B cell (primary cell): ENCODE measurements around the gene SEC24D. TPM values are rescaled to one million over a fixed set of nuclear protein-coding genes. Genes with fewer than 3 reads are reported as not detected.

ENCODE experiments used
- ATAC-seq: fragments of 200-7000 bp; cut with Tn5 transposase; one replicate; pipeline ENCODE4 v1.10.0; 2021; ENCODE audit warnings: low read depth, mild to moderate bottlenecking, moderate number of reproducible peaks, moderate library complexity
- CTCF ChIA-PET: fragments of 350-600 bp; sonication (Branson Sonifier 250); formaldehyde crosslinking; loops from one replicate; lab custom pipeline; 2021; ENCODE audit warnings: antibody characterized with exemption, inconsistent platforms; lab: Charles Lee
- POLR2A ChIA-PET: fragments of 350-600 bp; sonication (Branson Sonifier 250); formaldehyde crosslinking; loops from one replicate; lab custom pipeline; 2021; ENCODE audit warnings: antibody characterized with exemption; lab: Charles Lee
- DNase-seq: peaks from one replicate; pipeline ENCODE4 v3.0.0; 2013
- H2AFZ ChIP-seq: 2 replicates; pipeline ENCODE4 v1.6.1; 2012; ENCODE audit warnings: mild to moderate bottlenecking, low read depth, low read length; ENCODE audit not compliant: insufficient read depth, poor library complexity, severe bottlenecking
- H3K27ac ChIP-seq, 2 donors: 1 replicate in 1 of 2; 2 replicates in 1 of 2; pipeline ENCODE4 v1.5.1; 2012 to 2013; ENCODE audit warnings: low read length in 2 of 2, mild to moderate bottlenecking in 2 of 2, moderate library complexity in 1 of 2
- H3K27me3 ChIP-seq, 4 experiments: fragments of 200-600 bp in 1 of 4; sonication (generic) in 1 of 4; replicated peaks in 1 of 4; 1 replicate in 2 of 4; 2 replicates in 2 of 4; pipeline versions ENCODE4 v1.6.1 to v1.7.0; 2013 to 2016; ENCODE audit warnings: low read length in 3 of 4, mild to moderate bottlenecking in 2 of 4, mixed read lengths in 1 of 4, moderate library complexity in 1 of 4; ENCODE audit not compliant: insufficient read depth in 4 of 4, control insufficient read depth in 3 of 4; ENCODE audit errors: control extremely low read depth in 1 of 4
- H3K36me3 ChIP-seq, 2 experiments: replicated peaks in 1 of 2; 1 replicate in 1 of 2; 2 replicates in 1 of 2; pipeline versions ENCODE4 v1.6.1 to v1.7.1; 2013; ENCODE audit warnings: low read length in 1 of 2; ENCODE audit not compliant: insufficient read depth in 2 of 2, control insufficient read depth in 1 of 2; ENCODE audit errors: control extremely low read depth in 1 of 2, extremely low read depth in 1 of 2
- H3K4me1 ChIP-seq, 2 donors: fragments of 200-600 bp in 1 of 2; sonication (generic) in 1 of 2; 1 replicate in 1 of 2; 2 replicates in 1 of 2; pipeline versions ENCODE4 v1.5.1 to v1.6.1; 2013 to 2017; ENCODE audit warnings: low read length in 2 of 2; ENCODE audit not compliant: control insufficient read depth in 2 of 2, insufficient read depth in 2 of 2
- H3K4me2 ChIP-seq: replicated peaks from 2 replicates; pipeline ENCODE3; 2012; ENCODE audit warnings: mild to moderate bottlenecking, low read depth, low read length; ENCODE audit not compliant: poor library complexity, severe bottlenecking
- H3K4me3 ChIP-seq, 5 experiments: fragments of 200-600 bp in 1 of 5; sonication (generic) in 1 of 5; 1 replicate in 3 of 5; 2 replicates in 2 of 5; pipeline versions ENCODE4 v1.5.1 to v1.7.0; 2011 to 2016; ENCODE audit warnings: low read length in 4 of 5, mild to moderate bottlenecking in 4 of 5, low read depth in 2 of 5, control low read depth in 1 of 5, moderate library complexity in 1 of 5; ENCODE audit not compliant: insufficient read depth in 1 of 5; ENCODE audit errors: control extremely low read depth in 1 of 5, extremely low read depth in 1 of 5
- H3K79me2 ChIP-seq: fragments of 200-600 bp; sonication (generic); one replicate; pipeline ENCODE4 v1.6.0; 2016; ENCODE audit warnings: low read length; ENCODE audit not compliant: control insufficient read depth, insufficient read depth
- H3K9ac ChIP-seq: fragments of 200-600 bp; sonication (generic); 2 replicates; pipeline ENCODE4 v1.6.1; 2017; ENCODE audit warnings: mild to moderate bottlenecking, low read length, moderate library complexity
- H3K9me3 ChIP-seq, 3 donors: one replicate each; pipeline versions ENCODE4 v1.6.1 to v1.7.1; 2013; ENCODE audit warnings: low read length in 2 of 3; ENCODE audit not compliant: control insufficient read depth in 2 of 3, insufficient read depth in 1 of 3; ENCODE audit errors: control extremely low read depth in 1 of 3
- H4K20me1 ChIP-seq: 2 replicates; pipeline ENCODE4 v1.6.0; 2012; ENCODE audit warnings: mild to moderate bottlenecking, low read length; ENCODE audit not compliant: insufficient read depth, control insufficient read depth, poor library complexity, severe bottlenecking
- H3K27ac Mint-ChIP-seq: one replicate; pipeline ENCODE4 v1.8.0; 2021; ENCODE audit warnings: mixed read lengths
- H3K27me3 Mint-ChIP-seq: one replicate; pipeline ENCODE4 v1.8.0; 2021; ENCODE audit warnings: mixed read lengths
- H3K4me1 Mint-ChIP-seq: one replicate; pipeline ENCODE4 v1.8.0; 2021; ENCODE audit warnings: mixed read lengths
- H3K4me3 Mint-ChIP-seq: one replicate; pipeline ENCODE4 v1.8.0; 2021; ENCODE audit warnings: mixed read lengths
- H3K9me3 Mint-ChIP-seq: one replicate; pipeline ENCODE4 v1.8.0; 2022; ENCODE audit warnings: mixed read lengths; ENCODE audit not compliant: insufficient read depth
- CTCF ChIP-seq: fragments of 200-600 bp; IDR thresholded peaks from one replicate; pipeline ENCODE4 v1.8.0; 2022; ENCODE audit warnings: antibody characterized with exemption, mild to moderate bottlenecking
- EZH2 ChIP-seq: IDR thresholded peaks from 2 replicates; pipeline ENCODE4 v1.6.1; 2012; ENCODE audit warnings: borderline replicate concordance, low read depth, mild to moderate bottlenecking, moderate library complexity, low read length; ENCODE audit not compliant: insufficient read depth, poor library complexity, severe bottlenecking
- WGBS: methylation state at CpG from one replicate; pipeline ENCODE4 v1.1.5; 2013; ENCODE audit warnings: missing lambda C conversion rate; ENCODE audit not compliant: insufficient coverage; 5-methylcytosine and 5-hydroxymethylcytosine counted together
- intact Hi-C: fragments of 100-400 bp; cut with micrococcal nuclease; formaldehyde crosslinking; loops from one replicate; pipeline ENCODE4 v1.10.0; 2022
- polyA plus RNA-seq: library from polyadenylated mRNA; depleted of rRNA; stranded (reverse); fragments of >200 nt; gene quantifications from 2 replicates; pipeline ENCODE4 v1.2.3, GENCODE V29; 2012
- total RNA-seq, 2 donors: library from RNA; stranded (reverse); fragments of 120-200 nt in 1 of 2; gene quantifications; 1 replicate in 1 of 2; 2 replicates in 1 of 2; pipeline versions ENCODE4 v1.2.3 to v1.2.4, GENCODE V29; 2013 to 2022

Gene SEC24D
- total and polyA plus RNA-seq, 2 donors (not counting 1 experiment from before 2014, with no cell fraction given): 7.1 to 15.8 TPM

DNA sequence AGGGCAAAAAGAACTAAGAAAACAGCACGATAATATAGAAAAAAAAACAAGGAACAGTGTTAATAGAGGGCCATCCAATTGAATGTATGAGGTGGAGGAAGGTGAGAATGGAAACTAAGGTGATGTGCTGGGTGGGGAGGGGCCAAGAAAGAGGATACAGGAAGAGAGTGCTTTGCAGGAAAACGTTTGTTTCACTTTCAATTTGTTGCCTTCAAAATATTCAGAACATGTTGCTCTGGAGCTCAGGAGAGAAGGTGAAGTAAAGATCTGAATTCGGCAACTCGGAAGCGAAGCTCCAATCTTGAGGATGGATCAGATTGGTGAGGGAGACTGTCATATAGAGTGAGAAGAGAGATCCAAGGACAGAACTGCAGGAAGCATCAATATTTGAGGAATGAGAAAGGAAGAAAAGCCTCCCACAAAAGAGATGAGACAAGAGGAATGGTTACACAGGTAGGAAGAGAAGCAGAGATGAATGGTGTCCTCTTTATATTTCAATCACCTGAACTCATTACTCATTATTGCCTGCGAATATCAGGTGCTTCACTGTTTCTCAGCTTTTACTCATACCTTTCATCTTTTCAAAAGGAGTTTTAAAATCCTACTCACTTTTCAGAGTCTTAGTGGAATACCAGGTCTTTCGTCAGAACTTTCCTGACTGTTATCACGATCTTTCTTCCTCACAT is 14.7 kb upstream of the SEC24D start:
- 22% methylated on average over 6 of the region's 8 CpGs for WGBS
- Histone ChIP-seq H3K79me2 (no peaks in the 10 kb centered on the region), H4K20me1 (no peaks in the 10 kb centered on the region), H3K27ac (peak overlapping the region; percentile 47 to 54), H3K27me3 (peaks cover 0 to 2% (median 0%) of the 10 kb centered on the region in 4 experiments), H3K9me3 (peaks cover 0 to 1% (median 0%) of the 10 kb centered on the region in 3 donors), H3K36me3 (no peaks in the 10 kb centered on the region), H3K9ac (peak overlapping the region; percentile 68), H3K4me1 (peaks cover 13 to 14% of the 10 kb centered on the region in 2 donors), H2AFZ (peak overlapping the region; percentile 90), H3K4me3 (peak overlapping the region; percentile 39 to 90 (median 61)), H3K4me2 (peak overlapping the region; percentile 78)
- H3K4me1 Mint-ChIP-seq: peaks cover 20% of the 10 kb centered on the region
- H3K27me3 Mint-ChIP-seq: peaks cover 3% of the 10 kb centered on the region
- H3K27ac Mint-ChIP-seq: peak overlapping the region; percentile 87
- ChIA-PET CTCF (interaction anchor here (1.3 to 2.8 kb wide), 3 partner anchors 10 to 109 kb away, joined by 3 to 11 read pairs (median 3); no protein-coding TSS in a partner anchor), POLR2A (interaction anchor here (0.6 to 1.5 kb wide), 3 partner anchors 14 to 23 kb away, joined by 3 read pairs; partner anchors contain the start of gene SEC24D)
- intact Hi-C loops: loop anchor here (1.0 kb wide), 1 partner anchor 14 kb away; the partner anchor contains the start of gene SEC24D
- H3K4me3 Mint-ChIP-seq: peak overlapping the region; percentile 94
- ATAC-seq (peak; percentile 82), DNase-seq (peak; percentile 63)
- no peaks in the 10 kb centered on the region for H3K9me3 Mint-ChIP-seq
- TF ChIP-seq CTCF: no peak
- TF ChIP-seq EZH2: no peak
